Measurements from ENCODE around the gene CMTM8.

DNA sequence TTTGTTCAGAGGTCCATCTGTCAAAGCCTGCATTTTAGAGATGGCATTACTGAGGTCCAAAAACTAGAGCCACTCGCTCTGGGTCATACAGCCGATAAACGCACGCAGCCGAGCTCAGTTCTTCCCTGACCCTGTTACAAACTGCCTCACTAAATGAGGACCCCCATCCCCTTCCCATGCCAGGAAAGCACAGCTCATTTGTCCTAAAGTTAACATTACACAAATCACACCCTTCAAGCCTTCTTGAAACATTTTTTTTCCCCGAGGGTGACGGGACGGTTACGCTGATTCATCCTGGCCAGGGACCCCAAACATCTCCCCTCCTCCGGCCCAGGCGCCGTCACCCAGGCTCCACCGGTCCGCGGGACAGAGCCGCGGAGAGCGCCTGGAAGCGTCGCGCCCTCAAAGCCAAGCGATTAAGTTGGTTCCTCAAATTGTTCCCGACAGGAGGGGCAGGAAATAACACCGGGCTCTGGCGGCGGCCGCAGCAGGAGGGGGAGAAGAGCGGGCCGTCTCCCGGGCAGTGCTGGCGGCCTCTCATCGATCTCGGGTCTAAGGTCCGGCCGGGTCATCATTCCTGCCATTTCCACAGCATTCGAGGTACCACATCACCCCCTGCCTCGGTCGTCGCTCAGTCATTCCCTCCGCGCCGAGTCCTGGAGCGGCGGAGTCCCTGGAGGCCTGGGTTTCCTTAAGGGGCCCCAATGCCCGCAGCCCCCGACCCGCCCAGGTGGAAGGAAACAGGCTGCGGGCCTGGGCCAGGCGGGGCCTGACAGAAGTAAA is 619 bp upstream of the CMTM8 start:
- TF ChIP-seq, protein P1, sequence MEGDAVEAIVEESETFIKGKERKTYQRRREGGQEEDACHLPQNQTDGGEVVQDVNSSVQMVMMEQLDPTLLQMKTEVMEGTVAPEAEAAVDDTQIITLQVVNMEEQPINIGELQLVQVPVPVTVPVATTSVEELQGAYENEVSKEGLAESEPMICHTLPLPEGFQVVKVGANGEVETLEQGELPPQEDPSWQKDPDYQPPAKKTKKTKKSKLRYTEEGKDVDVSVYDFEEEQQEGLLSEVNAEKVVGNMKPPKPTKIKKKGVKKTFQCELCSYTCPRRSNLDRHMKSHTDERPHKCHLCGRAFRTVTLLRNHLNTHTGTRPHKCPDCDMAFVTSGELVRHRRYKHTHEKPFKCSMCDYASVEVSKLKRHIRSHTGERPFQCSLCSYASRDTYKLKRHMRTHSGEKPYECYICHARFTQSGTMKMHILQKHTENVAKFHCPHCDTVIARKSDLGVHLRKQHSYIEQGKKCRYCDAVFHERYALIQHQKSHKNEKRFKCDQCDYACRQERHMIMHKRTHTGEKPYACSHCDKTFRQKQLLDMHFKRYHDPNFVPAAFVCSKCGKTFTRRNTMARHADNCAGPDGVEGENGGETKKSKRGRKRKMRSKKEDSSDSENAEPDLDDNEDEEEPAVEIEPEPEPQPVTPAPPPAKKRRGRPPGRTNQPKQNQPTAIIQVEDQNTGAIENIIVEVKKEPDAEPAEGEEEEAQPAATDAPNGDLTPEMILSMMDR (IDR thresholded peaks at IDR 0.05): no peak
- TF ChIP-seq EP300 (IDR thresholded peaks at IDR 0.05) (no peak), POLR2A (IDR thresholded peaks at IDR 0.05) (no peak)
